HEK293 (cell line): Measurements from ENCODE around the gene SRSF6.

Source experiments
- CTCF ChIA-PET: fragments of 350-600 bp; formaldehyde crosslinking; extraction: SDS; loops from one replicate; lab custom pipeline; 2021; ENCODE audit warnings: antibody characterized with exemption; lab: Yijun Ruan, JAX
- POLR2A ChIA-PET: fragments of 300-600 bp; formaldehyde crosslinking; extraction: SDS; loops from one replicate; lab custom pipeline; 2020; ENCODE audit warnings: antibody characterized with exemption, inconsistent platforms; lab: Yijun Ruan, JAX
- H3K27ac ChIP-seq: fragments of 200-500 bp; sonication (Bioruptor generic); 2 replicates; pipeline ENCODE4 v1.5.1; 2014; ENCODE audit warnings: low read depth, low read length, control low read depth, inconsistent platforms; ENCODE audit errors: extremely low read depth
- H3K36me3 ChIP-seq, 2 experiments: fragments of 200-500 bp in 1 of 2; sonication (Bioruptor generic) in 1 of 2; 1 replicate in 1 of 2; 2 replicates in 1 of 2; pipeline ENCODE4 v1.5.1; 2014 to 2017; ENCODE audit warnings: inconsistent platforms in 2 of 2, low read length in 2 of 2; ENCODE audit not compliant: control insufficient read depth in 2 of 2, insufficient read depth in 1 of 2
- H3K4me1 ChIP-seq: fragments of 200-500 bp; sonication (Bioruptor generic); 2 replicates; pipeline ENCODE4 v1.5.1; 2014; ENCODE audit warnings: mild to moderate bottlenecking, low read length, inconsistent platforms; ENCODE audit not compliant: control insufficient read depth, insufficient read depth
- H3K4me3 ChIP-seq: 2 replicates; pipeline ENCODE4 v1.5.1; 2011; ENCODE audit warnings: low read depth, mild to moderate bottlenecking, control low read depth, low read length, moderate library complexity
- H3K9me3 ChIP-seq: fragments of 200-500 bp; sonication (Bioruptor generic); 2 replicates; pipeline ENCODE4 v1.5.1; 2014; ENCODE audit warnings: low read depth, low read length, inconsistent platforms; ENCODE audit not compliant: control insufficient read depth, insufficient read depth
- FEZF1 ChIP-seq: fragments of 450-650 bp; formaldehyde crosslinking; IDR thresholded peaks from 2 replicates; pipeline ENCODE4 v1.5.1; 2016; ENCODE audit warnings: missing biosample characterization, missing genetic modification characterization
- HOXC10 ChIP-seq: sonication (generic); formaldehyde crosslinking; IDR thresholded peaks from 2 replicates; pipeline ENCODE4 v1.8.1; 2023; ENCODE audit warnings: mild to moderate bottlenecking, missing genetic modification reagents
- KLF9 ChIP-seq: fragments of 450-650 bp; formaldehyde crosslinking; IDR thresholded peaks from 2 replicates; pipeline ENCODE4 v1.5.1; 2016; ENCODE audit warnings: missing biosample characterization, missing genetic modification characterization, low read depth
- MZF1 ChIP-seq: fragments of 450-650 bp; formaldehyde crosslinking; IDR thresholded peaks from 2 replicates; pipeline ENCODE4 v1.5.1; 2017; ENCODE audit warnings: missing biosample characterization, missing genetic modification characterization, borderline replicate concordance
- TRIM28 ChIP-seq: IDR thresholded peaks from 2 replicates; pipeline ENCODE4 v1.6.1; 2011; ENCODE audit warnings: low read length, control low read depth, borderline replicate concordance
- YY1 ChIP-seq: fragments of 450-650 bp; formaldehyde crosslinking; IDR thresholded peaks from 2 replicates; pipeline ENCODE4 v1.5.1; 2018; ENCODE audit warnings: missing biosample characterization, missing genetic modification characterization
- ZNF174 ChIP-seq: fragments of 450-650 bp; formaldehyde crosslinking; IDR thresholded peaks from 2 replicates; pipeline ENCODE4 v1.5.0; 2017; ENCODE audit warnings: missing biosample characterization, mild to moderate bottlenecking, missing genetic modification characterization
- ZNF19 ChIP-seq: fragments of 450-650 bp; formaldehyde crosslinking; IDR thresholded peaks from 2 replicates; pipeline ENCODE4; 2016; ENCODE audit warnings: missing biosample characterization, missing genetic modification characterization, low read depth
- ZNF24 ChIP-seq: fragments of 450-650 bp; formaldehyde crosslinking; IDR thresholded peaks from 2 replicates; pipeline ENCODE4 v1.5.1; 2016; ENCODE audit warnings: missing biosample characterization, missing genetic modification characterization
- ZNF302 ChIP-seq: fragments of 450-650 bp; formaldehyde crosslinking; IDR thresholded peaks from 2 replicates; pipeline ENCODE4 v1.5.1; 2016; ENCODE audit warnings: missing biosample characterization, missing genetic modification characterization, low read depth
- ZNF596 ChIP-seq: fragments of 450-650 bp; IDR thresholded peaks from 2 replicates; pipeline ENCODE4 v1.5.0; 2018; ENCODE audit warnings: missing biosample characterization, mild to moderate bottlenecking, missing genetic modification characterization, moderate library complexity
- ZNF600 ChIP-seq: fragments of 450-650 bp; formaldehyde crosslinking; IDR thresholded peaks from 2 replicates; pipeline ENCODE4 v1.5.1; 2016; ENCODE audit warnings: missing biosample characterization, missing genetic modification characterization
- TF ChIP-seq, protein P1 (sequence below): fragments of 450-650 bp; formaldehyde crosslinking; IDR thresholded peaks from 2 replicates; pipeline ENCODE4 v1.5.1; 2017; ENCODE audit warnings: missing biosample characterization, missing genetic modification characterization
- TF ChIP-seq, protein P2 (sequence below): fragments of 450-650 bp; formaldehyde crosslinking; IDR thresholded peaks from 2 replicates; pipeline ENCODE4 v1.5.1; 2016; ENCODE audit warnings: missing biosample characterization, missing genetic modification characterization

The SRSF6 gene

DNA sequence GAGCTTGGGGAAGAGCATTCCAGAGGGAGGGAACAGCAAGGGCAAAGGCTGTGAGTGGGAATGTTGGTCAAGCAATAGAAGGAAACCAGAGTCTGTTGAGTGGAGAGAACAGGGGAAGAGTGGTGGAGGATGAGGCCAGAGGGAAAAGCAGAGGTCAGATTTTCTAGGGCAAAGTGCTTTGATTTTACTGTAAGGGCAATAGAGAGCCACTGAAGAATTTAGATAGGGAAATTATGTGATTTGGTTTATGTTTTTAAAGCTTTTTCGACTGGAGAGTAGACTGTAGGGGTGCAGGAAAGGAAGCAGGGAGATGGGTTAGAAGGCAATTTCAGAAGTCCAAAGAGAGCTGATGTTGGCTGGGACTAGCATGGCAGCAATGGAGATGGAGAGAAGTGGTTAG lies 54.2 kb downstream of the SRSF6 start:
- POLR2A ChIA-PET, result no interaction called here
- CTCF ChIA-PET, result no interaction called here

DNA sequence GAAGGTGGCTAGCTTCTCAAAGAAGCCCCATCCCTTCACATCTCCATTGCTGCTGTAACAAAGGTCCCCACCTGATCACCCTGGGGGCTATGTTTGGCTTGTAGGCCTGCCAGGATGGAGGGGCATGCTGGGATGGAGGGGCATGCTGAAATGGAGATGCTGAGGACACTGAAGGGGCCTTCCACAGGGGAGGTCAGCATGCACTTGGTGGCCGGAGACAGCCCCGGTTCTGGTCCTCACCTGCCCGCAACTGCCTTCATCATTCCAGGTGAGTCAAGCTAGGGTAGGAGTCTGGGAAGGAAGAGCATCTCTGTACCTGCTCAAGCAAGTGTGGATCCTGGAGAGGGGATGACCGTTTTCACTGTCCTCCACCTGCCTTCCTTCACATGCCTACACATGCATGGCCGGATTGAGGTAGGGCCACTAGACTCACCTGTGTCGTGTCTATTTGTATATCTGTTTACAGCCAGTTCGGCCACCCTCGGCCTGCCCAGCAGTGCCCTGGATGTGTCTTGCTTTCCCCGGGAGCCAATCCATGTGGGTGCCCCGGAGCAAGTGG lies 55.8 kb downstream of the SRSF6 start:
- Histone ChIP-seq H3K36me3 (peaks cover 0 to 23% of the 10 kb centered on the region in 2 experiments; a peak in 2 of 3 replicates), H3K9me3 (no peaks in the 10 kb centered on the region), H3K4me1 (peaks cover 6% of the 10 kb centered on the region; the same call in 1 of the 2 replicates), H3K4me3 (peak overlapping the region; percentile 54), H3K27ac (no peak overlapping the region)
- TF ChIP-seq ZNF600 (tag by site-specific recombination) (0 out of 2 replicates have a peak, but pooled peaks have one; percentile 56), ZNF19 (tag by site-specific recombination) (no peak)
- ChIA-PET CTCF (interaction anchor here (0.6 to 1.0 kb wide), 3 partner anchors 19 to 956 kb away, joined by 3 to 4 read pairs (median 3); no protein-coding TSS in a partner anchor), POLR2A (interaction anchor here (0.8 to 2.5 kb wide), 8 partner anchors 9 to 98 kb away, joined by 3 to 36 read pairs (median 9); partner anchors contain the start of genes IFT52 and SRSF6)

More for the DNA sequence above, 54.2 kb downstream of the SRSF6 start:
- Histone ChIP-seq H3K9me3 (no peaks in the 10 kb centered on the region), H3K4me3 (no peak overlapping the region), H3K4me1 (peaks cover 6% of the 10 kb centered on the region; the same call in 1 of the 2 replicates), H3K27ac (no peak overlapping the region), H3K36me3 (peaks cover 0 to 11% of the 10 kb centered on the region in 2 experiments; a peak in 1 of 3 replicates)
- TF ChIP-seq ZNF596 (no peak), ZNF174 (tag by site-specific recombination) (no peak), ZNF24 (tag by site-specific recombination) (no peak), TRIM28 (no peak), KLF9 (tag by site-specific recombination) (no peak), YY1 (tag by site-specific recombination) (no peak), MZF1 (tag by site-specific recombination) (no peak), ZNF302 (no peak), FEZF1 (tag by site-specific recombination) (no peak), HOXC10 (no peak)
- TF ChIP-seq, protein P1, sequence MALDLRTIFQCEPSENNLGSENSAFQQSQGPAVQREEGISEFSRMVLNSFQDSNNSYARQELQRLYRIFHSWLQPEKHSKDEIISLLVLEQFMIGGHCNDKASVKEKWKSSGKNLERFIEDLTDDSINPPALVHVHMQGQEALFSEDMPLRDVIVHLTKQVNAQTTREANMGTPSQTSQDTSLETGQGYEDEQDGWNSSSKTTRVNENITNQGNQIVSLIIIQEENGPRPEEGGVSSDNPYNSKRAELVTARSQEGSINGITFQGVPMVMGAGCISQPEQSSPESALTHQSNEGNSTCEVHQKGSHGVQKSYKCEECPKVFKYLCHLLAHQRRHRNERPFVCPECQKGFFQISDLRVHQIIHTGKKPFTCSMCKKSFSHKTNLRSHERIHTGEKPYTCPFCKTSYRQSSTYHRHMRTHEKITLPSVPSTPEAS, result no peak
- TF ChIP-seq, protein P2, sequence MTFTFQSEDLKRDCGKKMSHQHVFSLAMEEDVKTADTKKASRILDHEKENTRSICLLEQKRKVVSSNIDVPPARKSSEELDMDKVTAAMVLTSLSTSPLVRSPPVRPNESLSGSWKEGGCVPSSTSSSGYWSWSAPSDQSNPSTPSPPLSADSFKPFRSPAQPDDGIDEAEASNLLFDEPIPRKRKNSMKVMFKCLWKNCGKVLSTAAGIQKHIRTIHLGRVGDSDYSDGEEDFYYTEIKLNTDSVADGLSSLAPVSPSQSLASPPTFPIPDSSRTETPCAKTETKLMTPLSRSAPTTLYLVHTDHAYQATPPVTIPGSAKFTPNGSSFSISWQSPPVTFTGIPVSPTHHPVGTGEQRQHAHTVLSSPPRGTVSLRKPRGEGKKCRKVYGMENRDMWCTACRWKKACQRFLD (tag by site-specific recombination), result no peak
